Measurements from ENCODE around the gene NINL.
"Not testable (repeated sequence)": the region's sequence is repeated elsewhere in the genome, so short reads cannot be mapped to it uniquely, and the experiment has no call there.

NINL gene

GRCh38 chr20:25592135-25592852 lies 7.0 kb upstream of the NINL start:
- no peak for DNase-seq (ENCODE audit: low read depth in 2 of 2)

DNA sequence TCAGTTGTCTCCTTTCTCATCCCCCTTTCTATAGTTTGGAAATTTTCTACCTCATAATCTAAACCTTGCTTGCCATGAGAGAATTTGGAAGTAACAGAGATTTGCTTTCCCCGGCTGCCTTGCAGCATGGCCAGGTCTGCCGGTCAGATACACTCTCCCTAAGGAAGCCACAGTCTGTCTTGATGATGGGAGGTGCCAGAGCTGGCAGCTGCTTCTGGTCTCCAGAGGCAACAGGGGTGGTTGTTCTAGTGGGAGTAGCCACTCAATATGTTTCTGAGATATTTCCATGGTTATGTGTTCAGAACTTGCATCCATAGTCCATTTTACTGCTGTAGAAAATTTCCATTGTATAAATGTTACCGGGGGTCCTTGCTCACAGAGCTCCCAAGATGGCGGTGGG lies 5.4 kb upstream of the NINL start:
- DNase-seq (ENCODE audit: low read depth in 2 of 2) = not testable (repeated sequence)

DNA sequence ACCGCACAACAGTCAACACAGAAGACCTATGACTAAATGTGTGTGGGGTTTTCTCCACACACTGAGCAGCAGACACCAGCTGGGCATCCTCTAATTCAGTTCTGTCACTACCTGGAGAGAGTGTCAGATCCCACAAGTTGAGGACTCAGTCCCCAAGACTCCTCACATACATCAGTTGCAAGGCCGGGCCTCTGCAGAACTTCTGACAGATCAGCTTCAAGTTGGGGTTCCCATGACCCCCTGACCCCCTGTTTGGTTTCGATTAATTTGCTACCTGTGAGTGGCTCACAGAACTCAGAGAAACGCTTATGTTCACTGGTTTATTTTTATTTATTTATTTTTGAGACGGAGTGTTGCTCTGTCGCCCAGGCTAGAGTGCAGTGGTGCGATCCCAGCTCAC lies 3.2 kb upstream of the NINL start:
- no peak for DNase-seq (ENCODE audit: low read depth in 2 of 2)

- DNase-seq (ENCODE audit: low read depth in 2 of 2) = no peak
These were observed 2.2 kb upstream of the NINL start for GRCh38 chr20:25587536-25587935.

GRCh38 chr20:25586877-25587276 lies 1.5 kb upstream of the NINL start:
- DNase-seq (ENCODE audit: low read depth in 2 of 2) = no peak

- not testable (repeated sequence) for DNase-seq (ENCODE audit: low read depth in 2 of 2)
These were observed 1.7 kb downstream of the NINL start for GRCh38 chr20:25583607-25584006.

- DNase-seq (ENCODE audit: low read depth in 2 of 2) = no peak
These were observed 4.6 kb downstream of the NINL start for GRCh38 chr20:25580711-25581110.

- no peak for DNase-seq (ENCODE audit: low read depth in 2 of 2)
These were observed 6.1 kb downstream of the NINL start for GRCh38 chr20:25579081-25579770.

- DNase-seq (ENCODE audit: low read depth in 2 of 2) = no peak
These were observed 8.4 kb downstream of the NINL start for GRCh38 chr20:25576783-25577530.

- DNase-seq (ENCODE audit: low read depth in 2 of 2) = no peak
These were observed 10.9 kb downstream of the NINL start for GRCh38 chr20:25574411-25574810.

GRCh38 chr20:25573288-25574251 lies 11.8 kb downstream of the NINL start:
- DNase-seq (ENCODE audit: low read depth in 2 of 2) = no peak

DNA sequence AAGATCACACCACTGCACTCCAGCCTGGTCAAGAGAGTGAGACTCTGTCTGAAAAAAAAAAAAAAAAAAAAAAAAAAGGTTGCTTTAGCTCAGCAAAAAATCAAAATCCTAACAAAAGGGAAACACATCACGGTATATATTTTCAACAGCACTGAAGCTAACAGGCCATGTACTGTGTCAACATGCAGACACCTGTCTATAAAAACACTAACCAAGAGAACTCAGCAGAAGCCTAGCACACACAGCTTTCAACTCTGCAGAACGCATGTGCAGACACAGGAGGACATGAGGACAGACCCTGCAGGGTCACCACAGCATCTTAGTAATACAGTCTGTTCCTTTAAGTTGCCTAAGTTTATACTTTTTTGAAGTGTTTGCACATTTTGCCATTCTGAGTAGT lies 13.5 kb downstream of the NINL start:
- no peak for DNase-seq (ENCODE audit: low read depth in 2 of 2)

DNA sequence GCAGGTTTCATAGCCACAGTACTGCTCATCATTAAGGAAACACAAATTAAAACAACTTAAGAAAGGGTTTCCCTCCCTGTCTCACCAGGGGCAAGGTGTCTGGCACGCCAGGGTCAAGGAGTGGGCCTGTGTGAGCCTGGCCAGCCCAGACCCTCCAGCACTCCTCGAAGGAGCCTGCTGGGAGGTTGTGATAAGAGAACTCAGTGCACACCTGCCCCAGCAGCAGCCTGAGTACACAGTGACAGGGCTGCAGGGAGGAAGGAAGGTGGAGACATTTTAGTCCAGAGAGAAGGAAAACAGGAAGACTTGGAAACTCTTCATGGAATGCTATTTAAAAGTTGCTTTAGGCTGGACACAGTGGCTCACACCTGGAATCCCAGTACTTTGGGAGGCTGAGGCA lies 14.1 kb downstream of the NINL start:
- DNase-seq (ENCODE audit: low read depth in 2 of 2) = no peak

- DNase-seq (ENCODE audit: low read depth in 2 of 2) = no peak
These were observed 15.2 kb downstream of the NINL start for GRCh38 chr20:25570148-25570530.

DNA sequence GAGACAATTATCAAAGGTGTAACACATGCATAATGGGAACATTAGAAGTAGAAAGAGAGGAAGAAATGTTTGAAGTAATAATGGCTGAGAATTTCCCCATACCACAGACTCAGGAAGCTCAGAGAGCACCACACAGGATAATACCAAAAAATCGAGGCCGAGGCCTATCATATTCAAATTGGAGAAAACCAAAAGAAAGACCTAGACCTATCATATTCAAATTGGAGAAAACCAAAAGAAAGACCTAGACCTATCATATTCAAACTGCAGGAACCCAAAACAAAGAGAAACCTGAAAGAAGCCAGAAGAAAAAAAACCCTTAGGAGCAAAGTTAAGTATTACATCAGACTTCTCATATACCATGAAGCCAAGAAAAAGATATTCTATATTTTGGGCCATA lies 18.0 kb downstream of the NINL start:
- no peak for DNase-seq (ENCODE audit: low read depth in 2 of 2)

DNA sequence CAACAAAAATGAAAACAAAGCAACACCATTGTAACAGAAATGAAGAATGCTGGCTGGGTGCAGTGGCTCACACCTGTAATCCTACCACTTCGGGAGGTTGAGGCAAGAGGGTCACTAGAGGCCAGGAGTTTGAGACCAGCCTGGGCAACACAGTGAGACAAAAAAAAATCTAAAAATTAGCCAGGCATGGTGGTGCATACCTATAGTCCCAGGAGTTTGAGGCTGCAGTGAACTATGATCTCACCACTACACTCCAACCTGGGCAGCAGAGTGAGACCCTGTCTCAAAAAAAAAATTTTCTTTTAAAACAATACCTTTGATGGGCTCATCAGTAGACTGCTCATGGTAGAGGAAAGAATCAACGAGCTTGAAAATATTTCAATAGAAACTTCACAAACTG lies 18.5 kb downstream of the NINL start:
- DNase-seq (ENCODE audit: low read depth in 2 of 2) = no peak

DNA sequence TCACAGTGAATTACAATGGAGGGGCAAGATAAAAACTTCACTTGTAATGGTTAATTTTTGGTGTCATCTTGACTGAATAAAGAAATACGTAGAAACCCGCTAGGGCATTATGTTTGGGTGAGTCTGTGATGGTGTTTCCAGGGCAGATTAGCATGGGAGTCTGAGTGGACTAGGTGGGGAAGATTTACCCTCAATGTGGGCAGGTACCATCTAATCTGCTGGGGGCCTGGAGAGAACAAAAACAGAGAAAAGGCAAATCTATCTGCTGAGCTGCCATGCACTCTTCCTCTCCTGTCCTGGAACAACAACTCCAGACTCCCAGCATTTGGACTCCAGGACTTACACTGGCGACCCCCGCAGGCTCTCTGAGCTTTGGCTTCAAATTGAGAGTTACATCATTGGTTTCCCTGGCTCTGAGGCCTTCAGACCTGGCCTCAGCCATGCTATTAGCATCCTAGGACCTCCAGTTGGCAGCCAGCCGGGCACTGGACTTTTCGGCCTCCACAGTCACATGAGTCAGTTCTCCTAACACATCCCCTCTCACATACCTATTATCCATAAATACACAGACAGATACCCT lies 19.7 kb downstream of the NINL start:
- no peak for DNase-seq (ENCODE audit: low read depth in 2 of 2)

DNA sequence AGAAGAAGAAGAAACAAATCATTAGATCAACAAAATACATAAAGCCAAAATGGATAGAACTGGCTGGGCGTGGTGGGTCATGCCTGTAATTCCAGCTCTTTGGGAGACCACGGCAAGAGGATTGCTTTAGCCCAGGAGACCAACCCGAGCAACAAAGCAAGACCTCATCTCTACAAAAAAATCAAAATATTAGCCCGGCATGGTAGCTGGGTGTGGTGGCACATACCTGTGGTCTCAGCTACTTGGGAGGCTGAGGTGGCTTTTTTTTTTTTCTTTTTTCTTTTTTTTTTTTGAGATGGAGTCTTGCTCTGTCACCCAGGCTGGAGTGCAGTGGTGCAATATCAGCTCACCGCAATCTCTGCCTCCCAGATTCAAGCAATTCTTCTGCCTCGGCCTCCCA lies 21.5 kb downstream of the NINL start:
- DNase-seq (ENCODE audit: low read depth in 2 of 2) = no peak

DNA sequence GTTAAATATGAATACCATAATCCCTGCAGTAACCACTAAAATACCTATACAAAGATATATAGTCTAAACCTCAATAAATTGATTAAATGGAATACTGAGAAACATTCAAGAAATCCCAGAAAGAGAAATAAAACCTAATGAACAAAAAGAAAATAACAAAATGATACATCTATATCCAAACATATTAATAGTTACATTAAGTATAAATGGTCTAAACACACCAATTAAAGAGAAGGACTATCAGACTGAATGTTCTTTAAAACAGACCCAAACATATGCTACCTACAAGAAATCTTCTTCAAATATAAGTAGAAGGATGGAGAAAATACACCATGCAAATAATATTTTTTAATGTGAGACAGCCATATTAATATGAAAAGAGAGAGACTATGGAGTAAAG lies 22.0 kb downstream of the NINL start:
- no peak for DNase-seq (ENCODE audit: low read depth in 2 of 2)

- DNase-seq (ENCODE audit: low read depth in 2 of 2) = not testable (repeated sequence)
These were observed 23.6 kb downstream of the NINL start for GRCh38 chr20:25561771-25562170.

DNA sequence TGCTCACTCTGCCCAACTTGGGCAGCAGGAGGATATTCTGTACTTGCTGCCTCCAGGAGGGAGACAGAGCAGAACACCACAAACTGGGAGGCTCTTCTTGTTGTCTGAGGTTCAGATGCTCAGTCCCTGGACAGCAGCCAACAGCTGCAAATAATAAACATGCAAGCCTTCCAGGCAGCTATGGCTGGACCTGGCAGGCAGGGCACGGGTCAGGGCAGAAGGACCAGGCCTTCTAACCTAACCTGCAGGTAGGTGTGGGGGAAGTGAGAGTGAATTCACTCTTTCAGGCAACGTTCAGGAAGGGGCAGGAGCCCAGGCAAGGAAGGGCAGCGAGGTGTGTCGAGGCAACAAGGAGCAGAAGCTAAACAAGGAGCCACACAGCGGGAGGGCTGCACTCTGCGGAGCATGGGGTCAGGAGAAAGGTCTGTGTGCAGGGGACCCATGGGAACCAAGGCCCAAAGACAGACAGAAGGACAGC lies 31.5 kb downstream of the NINL start:
- DNase-seq (ENCODE audit: low read depth in 2 of 2) = no peak

Measured in activated CD8-positive, alpha-beta memory T cell treated with anti-CD3 and anti-CD28 coated beads for 4 hours (primary cell).